GM19452 (cell line): ENCODE data around the gene CNGB1.
"Not testable (repeated sequence)": the region's sequence is repeated elsewhere in the genome, so short reads cannot be mapped to it uniquely, and the experiment has no call there.

ENCODE experiments used
- ATAC-seq: cut with Tn5 transposase; IDR thresholded peaks from one replicate; pipeline ENCODE4 v1.9.1; 2021; ENCODE audit not compliant: unreplicated experiment

Gene CNGB1

GRCh38 chr16:57997528-57998265, 26.8 kb upstream of the CNGB1 start:
- ATAC-seq = no peak

DNA sequence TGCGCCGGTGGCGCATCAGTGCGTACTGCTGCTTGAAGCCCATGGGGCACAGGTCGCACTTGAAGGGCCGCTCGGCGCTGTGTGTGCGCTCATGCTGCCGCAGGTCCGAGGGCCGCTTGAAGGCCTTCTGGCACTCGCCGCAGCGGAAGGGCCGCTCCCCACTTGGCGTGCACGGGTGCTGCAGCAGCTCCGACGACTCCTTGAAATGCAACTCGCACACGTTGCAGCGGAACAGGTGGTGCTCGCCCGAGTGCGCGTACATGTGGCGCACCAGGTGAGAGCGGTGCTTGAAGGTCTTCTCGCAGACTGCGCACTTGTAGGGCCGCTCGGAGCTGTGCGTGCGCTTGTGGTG, 26.2 kb upstream of the CNGB1 start:
- ATAC-seq = no peak

- no peak for ATAC-seq
Observed at GRCh38 chr16:57996406-57997175, 25.7 kb upstream of the CNGB1 start.

DNA sequence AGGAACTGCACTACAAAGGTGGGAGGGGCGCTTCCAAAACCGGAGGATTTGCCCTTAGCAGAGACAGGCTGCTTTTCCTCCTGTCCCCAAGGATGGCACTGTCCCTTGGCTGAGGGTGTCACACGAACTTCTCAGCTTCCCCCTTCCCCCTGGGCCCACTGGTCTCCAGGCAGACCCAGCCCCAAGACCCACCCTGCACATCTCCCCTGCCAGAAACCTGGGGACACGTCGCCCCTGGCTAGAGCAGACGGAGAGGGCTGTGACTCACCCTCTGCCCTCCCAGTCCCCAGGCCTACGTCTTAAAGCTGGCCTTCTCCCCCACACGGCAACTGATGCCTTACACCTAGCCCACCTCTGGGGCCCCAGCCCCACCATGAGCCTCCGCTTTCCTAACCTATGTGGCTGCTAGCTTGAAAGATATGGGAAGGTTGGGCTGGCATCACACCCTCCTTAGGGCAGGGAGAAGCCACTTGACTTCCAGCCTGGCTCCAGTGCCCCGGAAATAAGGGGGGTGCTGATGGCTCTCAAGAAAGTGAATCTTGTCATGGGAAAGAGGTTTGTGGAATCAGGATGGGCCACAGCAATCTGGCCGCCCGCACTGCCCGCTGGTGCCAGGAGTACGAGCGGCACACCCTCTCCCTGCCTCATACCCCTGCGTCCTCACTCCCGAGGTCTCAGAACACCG, 24.9 kb upstream of the CNGB1 start:
- ATAC-seq = no peak

- no peak for ATAC-seq
Observed at GRCh38 chr16:57994778-57995177, 23.9 kb upstream of the CNGB1 start.

DNA sequence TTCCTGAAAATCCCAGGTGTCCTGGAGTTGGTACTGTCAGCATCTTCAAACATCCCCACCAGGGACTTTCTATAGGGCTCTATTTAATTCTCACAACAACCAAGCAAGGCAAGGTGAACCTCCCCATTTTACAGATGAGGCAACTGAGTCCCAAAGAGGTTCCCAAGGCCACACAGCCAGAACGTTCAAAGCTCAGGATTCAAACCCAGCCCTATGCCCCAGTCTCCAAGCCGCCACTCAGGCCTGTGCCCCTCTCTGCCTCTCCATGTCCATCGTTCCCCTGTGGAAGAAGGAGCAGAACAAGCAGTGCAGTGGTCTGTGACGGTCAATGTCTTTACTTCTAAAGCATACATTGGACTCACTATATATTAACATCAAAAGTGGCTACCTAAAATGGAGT, 23.4 kb upstream of the CNGB1 start:
- no peak for ATAC-seq

DNA sequence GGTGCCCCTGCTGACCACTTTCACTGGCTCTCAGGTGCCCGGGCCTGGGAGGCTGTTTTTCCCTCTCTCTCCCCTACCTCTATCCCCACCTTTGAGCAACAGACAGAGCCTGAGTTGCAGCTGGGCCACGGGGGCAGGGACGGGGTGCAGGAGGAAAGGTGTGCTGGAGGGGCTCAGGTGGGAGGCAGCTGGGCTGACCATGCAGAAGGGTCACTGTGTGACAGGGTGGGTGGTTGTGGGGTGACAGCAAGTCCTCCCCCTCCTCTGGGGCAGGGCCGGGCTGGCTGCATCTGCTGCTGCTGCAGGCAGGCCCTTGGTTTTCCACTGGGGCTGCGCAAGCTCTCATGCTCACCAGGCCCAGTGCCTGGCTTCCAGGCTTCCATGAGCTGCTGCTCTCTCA, 23.0 kb upstream of the CNGB1 start:
- ATAC-seq = no peak

DNA sequence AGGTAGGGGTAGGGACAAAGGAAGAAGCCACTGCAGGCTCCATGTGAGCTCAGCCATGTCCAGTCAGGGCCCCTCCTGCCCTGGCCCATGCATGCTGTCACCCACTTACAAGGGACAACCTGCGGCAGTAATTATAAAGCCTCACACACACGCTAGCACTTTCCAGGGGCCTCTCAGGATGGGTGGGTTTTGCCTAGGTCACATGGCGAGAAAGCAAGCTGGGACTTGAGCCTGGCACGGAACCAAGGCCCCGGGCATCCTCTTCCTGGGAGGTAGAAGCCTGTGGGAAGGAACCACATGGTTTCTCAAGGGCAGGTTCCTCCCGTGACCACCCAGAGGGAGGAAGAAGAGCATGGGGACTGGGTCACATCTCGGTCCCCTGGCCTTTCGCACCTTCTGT, 22.5 kb upstream of the CNGB1 start:
- ATAC-seq = no peak

- ATAC-seq = no peak
Observed at GRCh38 chr16:57992084-57992483, 21.2 kb upstream of the CNGB1 start.

- ATAC-seq = no peak
Observed at GRCh38 chr16:57991551-57992059, 20.7 kb upstream of the CNGB1 start.

DNA sequence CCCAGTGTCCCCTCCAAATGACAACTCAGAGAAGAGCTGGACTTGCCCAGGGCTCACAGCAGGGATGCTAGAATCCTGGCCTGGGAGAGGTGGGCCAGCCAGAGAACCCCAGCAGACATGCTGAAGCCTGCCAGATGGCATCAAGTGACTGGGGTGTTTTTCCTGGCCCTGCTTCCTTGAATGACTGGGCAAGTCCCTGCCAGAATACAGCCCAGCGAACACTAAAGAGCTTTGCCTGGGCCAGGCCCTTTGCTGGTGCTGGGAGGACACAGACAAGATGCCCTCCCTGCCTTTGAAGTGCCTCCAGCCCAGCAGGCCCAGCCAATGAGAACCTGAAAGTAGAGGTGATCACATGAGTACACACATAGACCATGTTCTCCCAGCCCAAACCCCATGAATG, 18.0 kb upstream of the CNGB1 start:
- no peak for ATAC-seq

- ATAC-seq = no peak
Observed at GRCh38 chr16:57987441-57988177, 16.7 kb upstream of the CNGB1 start.

- ATAC-seq = no peak
Observed at GRCh38 chr16:57986196-57986595, 15.3 kb upstream of the CNGB1 start.

DNA sequence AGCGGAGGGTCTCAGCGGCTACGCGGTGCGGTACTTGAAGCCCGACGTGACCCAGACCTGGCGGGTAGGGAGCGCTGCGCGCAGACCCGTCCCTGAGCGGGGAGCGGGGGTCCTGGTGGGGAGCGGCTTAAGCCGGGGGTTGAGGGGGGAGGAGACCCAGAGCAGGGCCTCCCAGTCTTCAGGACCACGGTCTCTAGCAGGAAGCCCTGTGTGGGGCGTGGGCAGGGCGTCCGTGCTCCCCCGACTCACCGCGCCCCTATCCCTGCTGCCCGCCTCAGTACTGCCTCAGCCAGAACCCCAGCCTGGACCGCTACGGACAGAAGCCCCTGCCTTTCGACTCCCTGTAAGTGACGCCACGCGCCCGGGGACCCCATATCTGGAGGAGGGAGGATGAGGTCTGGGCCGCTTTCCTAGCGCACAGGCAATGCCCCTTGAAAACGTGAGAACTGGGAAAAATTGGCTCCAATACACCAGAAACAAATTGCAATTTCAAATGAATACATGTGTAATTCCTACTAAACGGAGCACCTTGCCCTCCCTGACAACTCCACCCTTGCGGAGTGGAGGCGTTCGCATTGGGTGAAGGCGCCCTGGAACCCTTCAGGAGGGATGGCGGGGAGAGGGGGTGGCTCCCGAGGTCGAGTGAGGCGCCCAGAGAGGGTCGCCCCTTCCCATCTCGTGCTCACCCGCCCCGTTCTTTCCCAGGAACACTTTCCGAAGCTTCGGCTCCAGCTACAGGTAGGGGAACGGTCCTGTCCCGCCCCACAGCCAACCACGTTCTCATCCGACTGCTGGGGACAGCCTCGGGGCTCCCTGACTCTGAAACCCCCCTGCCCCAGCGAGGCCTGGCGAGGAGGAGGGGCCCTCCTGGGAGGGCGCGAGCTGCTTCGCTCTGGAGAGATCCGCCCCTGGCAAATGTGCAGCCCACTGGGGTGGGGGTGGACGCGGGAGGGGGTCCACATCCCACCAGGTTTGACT, 14.6 kb upstream of the CNGB1 start:
- ATAC-seq = no peak

DNA sequence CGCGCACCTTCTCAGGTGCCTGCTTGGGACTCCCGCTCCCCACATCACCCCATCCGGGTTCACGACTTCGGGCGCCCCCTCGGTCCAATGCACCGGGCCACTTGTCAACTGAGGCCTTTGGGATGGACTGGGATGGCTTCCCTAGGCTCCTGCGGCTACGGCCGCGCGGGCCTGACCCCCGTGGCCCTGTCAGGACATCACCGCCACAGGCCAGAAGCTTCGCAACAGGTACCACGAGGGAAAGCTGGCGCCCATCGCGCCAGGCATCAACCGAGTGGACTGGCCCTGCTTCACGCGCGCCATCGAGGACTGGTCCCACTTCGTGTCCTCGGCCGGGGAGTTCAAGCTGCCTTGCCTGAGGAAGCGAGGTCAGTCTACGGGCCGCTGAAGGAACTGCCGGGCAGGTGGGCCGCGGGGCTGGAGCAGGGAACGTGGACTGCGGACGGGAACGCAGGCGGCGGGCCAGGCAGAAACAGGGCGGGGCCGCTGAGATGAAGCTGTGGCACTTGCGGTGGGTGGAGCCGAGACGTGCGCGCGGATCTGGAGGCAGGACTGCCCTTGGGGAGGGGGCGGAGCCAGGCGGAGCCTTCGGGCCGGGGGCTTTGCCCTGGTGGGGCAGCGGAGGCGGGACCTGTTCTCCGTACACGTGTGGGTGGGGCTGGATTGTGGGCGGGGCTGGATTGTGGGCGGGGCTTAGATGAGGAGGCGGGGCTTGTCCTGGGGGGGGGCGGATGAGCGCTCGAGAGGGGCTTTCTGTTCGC, 13.7 kb upstream of the CNGB1 start:
- peak; percentile 57 for ATAC-seq

- no peak for ATAC-seq
Observed at GRCh38 chr16:57982385-57982784, 11.5 kb upstream of the CNGB1 start.

DNA sequence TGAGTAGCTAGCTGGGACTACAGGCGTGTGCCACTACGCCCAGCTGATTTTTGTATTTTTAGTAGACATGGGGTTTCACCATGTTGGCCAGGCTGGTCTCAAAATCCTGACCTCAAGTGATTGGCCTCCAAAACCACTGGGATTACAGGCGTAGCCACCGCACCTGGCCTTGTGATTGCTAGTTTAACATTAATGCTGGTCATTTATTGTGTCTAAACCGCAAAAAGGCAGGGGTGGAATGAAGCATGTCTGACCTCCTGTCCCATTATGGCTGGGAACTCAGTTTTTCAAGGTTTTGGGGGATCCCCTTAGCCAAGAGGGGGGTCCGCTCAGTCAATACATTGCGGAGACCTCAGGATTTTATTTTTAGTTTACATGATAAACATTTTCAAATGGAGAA, 10.7 kb upstream of the CNGB1 start:
- ATAC-seq = no peak

DNA sequence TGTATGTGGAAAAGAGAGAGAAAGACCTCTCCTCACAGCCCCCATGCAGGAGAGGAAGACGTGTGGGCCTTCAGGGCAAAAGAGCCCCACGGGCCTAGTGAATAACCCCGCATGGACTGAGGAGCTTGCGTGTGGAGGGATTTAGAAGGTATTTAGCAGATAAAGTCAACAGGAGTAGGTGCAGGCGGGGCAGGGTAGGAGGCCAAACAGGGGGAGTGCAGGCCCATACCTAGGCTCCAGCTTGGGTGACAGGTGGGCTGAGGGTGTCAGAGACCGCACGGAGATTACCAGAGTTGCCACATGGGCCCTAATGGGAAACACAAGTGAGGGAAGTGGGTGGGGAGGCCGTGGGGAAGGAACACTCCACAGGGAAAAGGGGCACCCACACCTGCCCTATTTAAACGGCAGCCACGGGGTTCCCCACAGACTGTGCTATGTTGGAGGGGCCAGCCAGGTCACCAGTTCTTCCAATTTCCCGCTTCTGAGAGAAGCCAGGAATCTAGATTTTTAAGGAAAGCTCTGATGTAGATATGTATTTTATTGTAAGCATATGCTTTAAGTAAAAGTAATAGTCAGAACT, 8.2 kb upstream of the CNGB1 start:
- ATAC-seq = no peak

- ATAC-seq = not testable (repeated sequence)
Observed at GRCh38 chr16:57978070-57978465, 7.1 kb upstream of the CNGB1 start.
